Measurements from ENCODE around the gene PLA2G4B.

The PLA2G4B gene

DNA sequence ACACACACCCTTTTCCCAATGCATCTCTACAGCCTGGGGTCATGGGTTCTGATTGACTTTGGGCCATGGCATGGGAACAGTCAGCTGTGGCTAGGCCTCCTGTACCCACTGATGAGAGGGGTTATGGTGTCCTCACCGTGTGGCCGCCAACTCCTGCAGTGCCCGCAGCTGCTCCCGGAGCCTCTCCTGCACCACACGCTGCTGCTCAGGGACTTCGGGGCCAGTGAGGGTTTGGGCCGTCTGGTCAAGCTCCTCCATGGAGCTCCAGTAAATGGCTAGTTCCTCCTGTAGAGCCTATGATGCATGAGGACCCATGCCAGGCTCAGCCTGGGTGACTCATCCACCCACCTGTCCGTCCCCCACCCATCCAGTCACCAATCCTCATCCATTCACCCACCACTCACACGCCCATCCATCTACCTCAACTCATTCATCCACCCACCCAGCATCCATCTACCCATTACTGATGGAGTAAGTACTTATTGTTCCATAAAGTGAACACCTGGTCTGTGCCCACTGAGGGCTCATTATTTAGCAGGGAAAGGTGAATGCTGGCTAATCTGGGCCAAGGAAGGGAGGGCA, 33.6 kb downstream of the PLA2G4B start:
- no peak for DNase-seq

DNA sequence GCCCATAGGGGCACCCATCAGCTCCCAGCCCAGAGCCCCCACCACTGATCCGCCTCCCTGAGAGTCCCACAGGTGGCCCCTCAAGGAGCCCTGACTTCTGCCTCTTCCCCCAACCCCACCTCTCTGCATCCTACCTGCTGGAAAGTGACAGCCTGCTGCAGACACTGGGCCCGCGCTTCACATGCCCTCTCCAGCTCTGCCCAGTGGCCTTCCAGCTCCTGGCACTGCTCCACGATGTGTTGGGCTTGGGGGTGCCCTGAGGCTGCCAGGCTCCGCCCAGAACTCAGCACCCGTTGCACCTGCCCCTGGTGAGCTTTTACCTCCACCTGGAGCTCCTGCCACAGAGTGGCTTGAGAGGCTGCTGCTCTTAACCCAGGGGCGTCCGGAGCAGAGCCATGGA, 35.1 kb downstream of the PLA2G4B start:
- no peak for DNase-seq

DNA sequence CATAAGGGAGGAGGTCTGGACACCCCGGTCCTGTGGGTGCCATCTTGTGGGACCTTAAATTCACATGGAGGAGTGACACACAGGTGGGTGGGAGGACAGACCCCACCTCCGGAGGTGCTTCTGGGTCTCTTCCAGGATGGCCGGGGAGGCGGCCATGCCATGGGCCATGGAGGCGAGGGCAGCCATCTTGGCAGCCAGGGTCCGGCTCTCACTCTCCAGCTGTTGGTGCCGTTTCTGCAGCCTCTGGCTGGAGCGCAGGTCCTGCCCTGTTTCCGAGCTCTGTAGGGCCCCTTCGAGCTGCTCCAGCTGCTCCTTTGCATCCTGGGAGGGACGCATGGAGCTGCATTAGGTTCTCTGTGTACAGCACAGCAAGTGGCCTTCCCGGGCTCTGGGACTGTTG, 36.1 kb downstream of the PLA2G4B start:
- DNase-seq, result no peak

DNA sequence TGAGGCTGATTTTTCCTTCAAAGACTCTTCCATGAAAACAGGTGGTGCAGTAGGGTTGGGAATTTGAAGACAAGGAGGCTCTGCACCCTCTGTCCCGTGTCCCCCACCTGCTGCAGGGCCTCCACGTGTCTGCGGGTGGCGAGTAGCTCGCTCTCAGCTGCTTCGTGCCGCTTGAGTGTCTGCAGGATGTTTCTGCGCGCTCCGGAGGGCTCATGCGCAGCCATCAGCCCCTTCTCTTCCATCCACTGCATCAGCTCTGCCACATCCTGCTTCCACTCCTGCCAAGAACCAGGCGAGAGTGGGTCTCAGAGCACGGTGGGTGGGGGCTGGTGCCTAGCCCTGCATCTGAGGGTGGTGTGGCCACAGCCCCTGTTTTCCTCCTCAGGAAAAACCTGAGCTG, 37.4 kb downstream of the PLA2G4B start:
- no peak for DNase-seq

DNA sequence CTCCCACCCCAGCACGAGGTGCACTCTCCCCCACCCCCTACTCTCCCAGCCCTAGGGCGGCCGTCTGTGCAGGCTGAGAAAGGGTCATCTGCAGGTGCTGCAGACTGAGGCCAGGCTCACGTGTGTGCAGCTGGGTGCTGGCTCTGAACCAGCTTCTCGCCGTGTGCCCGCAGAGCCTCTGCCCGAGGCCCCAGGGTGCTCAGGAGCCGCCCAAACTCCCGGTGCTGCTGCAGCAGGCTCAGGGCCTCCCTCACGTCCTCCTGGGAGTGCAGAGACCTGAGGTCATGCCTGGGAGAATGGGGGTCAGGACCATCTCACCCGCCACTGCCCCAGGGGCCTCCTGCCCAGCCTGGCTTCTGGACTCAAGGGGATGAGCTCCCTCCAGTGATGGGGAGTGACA, 38.0 kb downstream of the PLA2G4B start:
- no peak for DNase-seq

DNA sequence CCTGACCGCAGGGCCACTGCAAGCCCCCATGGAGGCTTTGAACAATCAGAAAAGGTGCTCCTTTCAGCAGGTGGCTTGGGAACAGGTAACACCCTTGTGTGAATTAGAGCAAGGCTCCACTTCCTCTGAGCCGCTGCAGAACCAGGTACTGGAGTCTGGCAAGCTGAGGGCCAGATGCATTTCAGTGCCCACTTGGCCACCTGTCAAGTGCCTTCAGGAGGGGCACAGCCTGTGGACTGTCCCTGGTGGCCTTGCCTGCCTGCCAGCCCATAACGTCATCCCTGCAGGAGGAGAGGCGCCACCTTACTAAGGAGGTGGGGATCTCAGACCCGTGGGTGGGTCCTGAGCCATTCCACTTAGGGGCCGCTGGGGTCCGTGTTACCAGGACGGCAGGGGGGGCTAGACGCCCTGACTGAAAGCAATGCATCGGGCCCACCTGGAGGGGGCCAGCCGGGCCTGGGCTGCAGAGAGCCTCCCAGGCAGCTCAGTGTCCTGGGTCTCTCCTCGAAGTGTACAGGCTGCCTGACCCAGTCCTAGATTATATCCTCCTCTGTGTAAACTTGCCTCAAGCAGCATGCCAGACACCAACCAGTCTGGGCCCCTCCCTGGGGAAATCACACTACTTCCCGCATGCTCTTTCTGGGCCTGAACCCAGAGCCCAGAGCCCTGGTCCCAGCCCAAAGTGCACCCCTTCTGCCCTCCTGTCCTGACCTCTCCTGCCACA, 39.1 kb downstream of the PLA2G4B start:
- no peak for DNase-seq

DNA sequence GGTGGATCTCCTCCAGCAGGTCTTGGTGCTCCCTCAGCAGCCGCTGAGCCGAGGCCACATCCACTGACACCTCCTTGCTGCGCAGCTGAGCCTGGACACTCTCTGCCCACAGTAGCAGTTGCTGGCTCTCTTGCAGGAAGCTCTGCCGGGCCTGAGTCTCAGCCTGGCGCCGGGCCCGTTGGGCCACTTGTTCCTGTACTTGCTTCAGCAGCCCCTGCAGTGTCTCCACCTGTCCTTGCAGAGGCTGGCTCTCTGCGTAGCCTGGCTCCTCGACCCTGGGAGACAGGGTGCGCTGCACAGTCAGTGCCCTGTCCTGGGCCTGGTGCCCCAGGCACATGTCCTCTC, 39.7 kb downstream of the PLA2G4B start:
- no peak for DNase-seq

DNA sequence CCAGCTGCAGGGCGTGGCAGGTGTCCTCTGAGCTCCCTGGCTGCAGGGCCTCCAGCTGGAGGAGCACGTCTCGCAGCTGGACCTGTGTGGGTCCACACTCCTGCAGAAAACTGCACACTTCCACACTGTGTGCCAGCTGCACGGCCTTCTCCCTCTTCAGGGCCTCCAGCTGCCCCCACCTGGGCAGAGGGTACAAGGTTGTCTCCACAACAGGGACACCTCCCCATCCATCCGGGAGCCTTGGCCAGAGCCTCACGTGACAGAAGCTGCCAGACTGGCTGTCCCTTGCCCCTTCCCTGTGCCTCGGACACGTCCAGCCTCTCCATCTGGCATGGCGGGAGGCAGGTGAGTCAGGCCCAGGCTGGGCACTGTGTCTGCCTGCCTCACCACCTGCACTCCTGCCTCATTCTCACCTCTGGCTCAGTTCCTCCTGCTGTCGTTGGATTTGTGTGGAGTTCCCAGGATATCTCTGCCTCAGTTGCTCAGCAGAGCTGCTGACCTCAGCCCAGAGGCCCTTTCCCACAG, 40.7 kb downstream of the PLA2G4B start:
- no peak for DNase-seq

DNA sequence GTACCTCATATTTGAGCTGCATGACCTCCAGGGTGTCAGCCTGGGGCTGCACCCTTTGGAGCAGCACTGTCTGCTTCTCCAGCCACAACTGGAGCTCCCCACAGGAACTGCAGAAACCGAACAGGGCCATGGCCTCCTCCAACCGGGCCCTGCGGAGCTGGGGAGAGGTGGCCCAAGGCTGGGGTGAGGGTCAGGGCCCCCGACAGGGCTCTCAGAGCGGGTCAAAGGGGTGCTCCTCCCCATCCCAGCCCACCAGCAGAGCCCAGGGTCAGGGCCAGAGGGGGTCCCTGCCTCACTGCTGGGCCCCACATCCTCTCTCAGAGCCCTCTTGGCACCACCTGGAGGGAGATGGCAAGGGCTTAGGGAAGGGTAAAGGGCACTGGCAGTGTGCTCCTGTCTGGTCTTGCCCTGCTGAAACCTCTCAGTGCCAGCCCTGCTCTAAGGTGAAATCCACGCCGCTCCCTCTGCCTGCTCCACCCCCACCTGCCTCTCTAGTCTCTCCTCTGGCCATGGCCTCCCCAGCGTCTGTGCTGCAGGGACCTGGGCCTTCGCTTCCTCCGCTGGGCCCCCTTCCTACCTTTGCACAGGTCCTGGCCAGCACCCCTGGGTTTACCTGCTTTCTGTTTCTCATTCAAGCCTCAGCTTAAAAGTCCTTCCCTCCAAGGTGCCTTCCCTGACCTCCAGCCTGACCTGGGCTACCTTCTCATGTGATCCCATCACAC, 41.7 kb downstream of the PLA2G4B start:
- DNase-seq, result no peak

DNA sequence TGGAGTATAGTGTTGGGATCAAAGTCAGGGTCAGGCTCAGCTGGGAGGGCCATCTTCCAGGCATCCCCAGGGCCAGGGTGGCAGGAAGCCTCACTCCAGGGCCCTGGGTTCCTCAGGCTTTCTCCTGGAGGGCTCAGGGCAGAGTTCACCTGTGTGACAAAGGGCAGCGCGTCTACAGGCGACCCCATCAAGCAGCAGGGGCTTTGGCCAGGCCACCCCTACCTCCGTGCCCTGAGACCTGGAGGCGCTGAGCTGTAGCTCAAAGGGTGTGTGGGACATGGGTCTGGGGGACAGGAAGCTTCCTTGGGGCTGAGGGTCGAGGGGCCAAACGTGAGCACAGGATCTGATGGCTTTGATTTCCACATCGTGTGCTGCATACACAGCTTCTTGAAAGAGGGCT, 42.4 kb downstream of the PLA2G4B start:
- DNase-seq, result no peak

DNA sequence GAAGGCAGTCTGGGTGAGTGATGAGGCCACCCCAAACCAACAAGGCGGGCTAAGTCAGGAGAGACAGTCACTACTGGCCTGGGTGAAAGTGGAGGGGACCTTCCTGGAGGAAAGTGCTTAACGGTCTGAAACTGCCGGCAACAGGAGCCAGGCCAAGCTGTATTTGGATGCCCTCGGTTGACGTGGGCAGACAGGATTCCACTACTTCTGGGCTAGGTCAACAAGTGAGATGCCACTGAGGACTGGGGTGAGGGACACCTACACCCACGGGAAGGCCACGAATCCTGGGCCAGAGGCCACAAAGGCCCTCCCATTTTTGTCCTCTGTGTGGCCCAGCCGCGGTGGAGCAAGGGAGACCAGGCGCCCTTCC, 42.9 kb downstream of the PLA2G4B start:
- no peak for DNase-seq

DNA sequence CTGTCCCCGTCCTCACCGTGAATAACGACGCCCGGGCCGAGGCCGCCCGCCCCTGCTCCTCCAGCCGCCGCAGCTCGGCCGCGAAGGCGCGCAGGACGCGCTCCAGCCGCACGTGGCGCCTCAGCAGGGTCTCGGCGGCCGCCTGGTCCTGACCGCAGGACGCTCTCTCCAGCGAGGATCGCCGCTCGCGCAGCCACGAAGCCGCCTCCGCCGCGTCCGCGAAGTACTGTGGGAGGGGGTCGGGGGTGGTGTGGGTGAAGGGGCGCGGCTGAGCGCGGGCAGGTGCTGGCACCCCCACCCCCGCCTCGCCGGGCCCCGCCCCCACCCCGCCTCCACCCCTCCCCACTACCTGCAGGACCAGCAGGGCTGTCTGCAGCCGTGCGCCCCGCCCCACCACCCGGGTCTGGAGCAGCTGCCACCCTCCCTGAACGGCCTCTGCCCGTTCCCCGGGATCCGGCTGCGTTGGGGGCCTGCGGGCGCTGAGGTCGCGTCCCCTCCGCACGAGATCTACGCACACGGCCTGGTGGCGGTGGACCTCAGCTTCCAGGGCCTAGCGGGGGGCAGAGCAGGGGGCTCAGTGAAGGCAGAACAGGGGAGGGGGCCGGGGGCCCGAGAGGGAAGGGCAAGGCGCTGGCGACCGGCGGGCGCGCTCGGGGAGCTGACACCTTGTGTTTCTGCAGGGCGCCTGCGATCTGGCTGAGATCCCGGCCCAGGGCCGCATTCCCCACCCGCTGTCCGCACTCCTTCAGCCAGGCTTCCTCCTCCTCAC, 43.5 kb downstream of the PLA2G4B start:
- no peak for DNase-seq

DNA sequence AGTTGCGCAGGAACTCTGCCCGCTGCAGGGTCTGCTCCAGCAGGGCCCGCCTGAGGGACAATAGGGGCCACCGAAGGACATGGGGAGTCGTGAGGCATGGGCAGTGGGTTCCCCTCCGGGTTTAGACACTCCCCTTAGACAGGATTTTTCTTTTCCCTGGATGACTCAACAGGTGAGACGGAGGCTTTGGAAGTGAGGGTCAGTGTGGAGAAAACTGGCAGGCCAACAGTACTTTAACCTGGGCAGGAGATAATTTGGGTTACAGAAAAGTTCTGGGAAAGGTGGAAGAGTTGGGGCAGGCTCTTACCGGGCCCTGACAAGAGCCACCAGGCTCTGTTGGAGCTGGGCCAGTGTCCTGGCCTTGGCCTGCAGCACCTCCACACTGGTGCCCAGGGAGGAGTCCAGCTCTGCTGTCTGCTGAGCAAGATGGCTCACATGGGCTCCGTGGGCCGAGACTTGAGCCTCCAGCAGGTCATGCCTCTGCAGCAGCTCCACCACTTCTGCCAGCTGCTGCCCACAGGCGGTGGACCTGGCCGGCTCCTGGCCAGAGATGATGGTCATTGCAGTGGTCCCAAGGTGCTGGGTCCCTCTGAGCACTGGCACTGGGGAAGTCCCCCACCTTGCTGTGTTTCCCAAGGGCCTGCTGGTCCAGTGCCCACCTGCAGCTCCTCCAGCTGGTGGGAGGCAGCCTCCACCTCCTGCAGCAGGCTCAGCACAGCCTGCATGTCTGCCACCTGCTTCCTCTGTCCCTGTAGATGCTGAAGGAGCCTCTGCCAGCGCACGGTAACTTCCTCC, 44.2 kb downstream of the PLA2G4B start:
- DNase-seq, result no peak

DNA sequence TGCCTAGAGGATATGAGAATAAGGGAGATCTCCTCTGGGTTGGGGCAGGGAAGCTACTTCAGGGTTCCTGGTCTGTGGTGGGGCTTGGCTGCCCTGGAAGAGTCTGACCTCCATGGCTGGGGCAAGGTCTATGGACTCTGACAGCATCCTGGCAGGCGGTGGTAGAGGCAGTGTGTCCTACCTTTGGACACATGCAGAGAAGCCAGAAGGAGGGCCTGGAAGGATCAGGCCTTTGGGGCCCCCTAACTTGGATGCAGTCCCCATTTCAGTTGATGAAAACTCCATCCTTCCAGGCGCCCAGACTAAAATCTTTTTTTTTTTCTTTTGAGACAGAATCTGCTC, 44.8 kb downstream of the PLA2G4B start:
- no peak for DNase-seq

DNA sequence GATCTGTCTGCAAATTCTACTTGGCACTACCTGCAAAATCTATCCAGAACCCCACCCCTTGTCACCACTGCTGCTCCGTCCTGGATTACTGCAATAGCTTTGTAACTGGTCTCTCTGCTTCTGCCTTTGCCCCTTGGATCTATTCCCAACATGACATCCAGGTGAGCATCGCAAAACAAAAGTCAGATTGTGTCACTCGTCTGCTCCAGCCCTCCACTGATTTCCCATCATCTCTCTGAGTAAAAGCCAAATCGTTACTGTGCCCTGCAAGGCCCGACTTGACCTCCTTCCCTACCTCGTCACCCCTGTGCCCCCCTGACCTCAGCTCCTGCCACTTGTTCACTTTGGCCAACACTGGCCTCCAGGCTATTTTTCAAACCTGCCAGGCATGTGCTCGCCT, 45.8 kb downstream of the PLA2G4B start:
- no peak for DNase-seq

DNA sequence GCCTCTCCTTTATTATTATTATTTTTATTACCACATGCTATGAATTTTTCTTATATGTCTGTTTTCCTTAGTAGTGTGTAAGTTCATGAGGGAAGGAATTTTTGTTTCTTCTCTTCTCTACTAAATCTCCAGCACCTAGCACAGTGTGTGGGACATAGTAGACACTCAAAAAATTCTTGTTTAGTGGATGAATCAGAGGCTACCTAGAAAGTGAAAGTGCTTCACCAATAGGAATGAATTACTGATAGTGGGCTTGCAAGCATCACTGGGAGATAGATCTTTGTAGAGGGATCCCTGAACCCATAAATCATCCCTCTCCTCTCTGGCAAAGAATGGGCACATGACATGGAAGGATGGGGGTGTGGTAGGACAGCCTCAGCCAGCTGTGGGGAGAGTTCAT, 46.7 kb downstream of the PLA2G4B start:
- no peak for DNase-seq

DNA sequence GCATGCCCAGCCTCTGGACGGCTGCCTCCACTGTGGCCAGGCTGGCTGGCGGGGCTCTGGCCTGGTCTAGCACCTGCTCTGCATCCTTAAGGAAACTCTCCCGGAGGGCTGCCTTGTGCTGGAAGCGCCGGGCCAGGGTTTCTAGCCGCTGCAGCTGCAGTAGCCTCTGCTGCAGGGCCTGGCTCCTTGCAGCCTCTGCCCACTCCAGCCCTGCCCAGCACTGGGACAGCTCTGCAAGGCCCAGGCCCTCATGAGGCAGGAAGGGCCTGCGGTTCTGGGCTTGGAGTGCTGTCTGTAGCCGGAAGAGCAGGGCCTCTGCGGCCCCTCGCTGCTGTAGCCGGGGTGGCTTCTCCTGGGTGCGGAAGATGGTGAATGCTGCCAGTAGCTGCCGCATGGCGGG, 47.2 kb downstream of the PLA2G4B start:
- DNase-seq, result no peak

DNA sequence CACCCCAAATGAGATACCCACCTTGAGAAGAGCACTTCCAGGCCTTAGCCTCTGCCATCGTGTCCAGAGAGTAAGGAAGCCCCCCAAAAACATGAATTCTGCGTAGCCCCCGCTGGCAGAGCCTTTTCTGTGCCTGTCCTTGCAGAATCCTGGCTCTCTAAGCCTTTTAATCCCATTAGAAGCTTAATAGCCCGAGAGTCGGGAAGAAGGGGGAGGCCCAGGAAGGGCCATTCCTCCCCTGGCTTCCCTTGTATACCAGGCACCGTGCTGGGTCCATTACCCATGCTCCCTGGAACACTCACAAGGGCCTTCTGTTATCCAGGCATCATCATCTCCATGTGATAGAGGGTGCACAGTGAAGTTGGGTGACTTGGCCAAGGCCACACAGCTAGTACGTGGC, 48.1 kb downstream of the PLA2G4B start:
- DNase-seq, result no peak

DNA sequence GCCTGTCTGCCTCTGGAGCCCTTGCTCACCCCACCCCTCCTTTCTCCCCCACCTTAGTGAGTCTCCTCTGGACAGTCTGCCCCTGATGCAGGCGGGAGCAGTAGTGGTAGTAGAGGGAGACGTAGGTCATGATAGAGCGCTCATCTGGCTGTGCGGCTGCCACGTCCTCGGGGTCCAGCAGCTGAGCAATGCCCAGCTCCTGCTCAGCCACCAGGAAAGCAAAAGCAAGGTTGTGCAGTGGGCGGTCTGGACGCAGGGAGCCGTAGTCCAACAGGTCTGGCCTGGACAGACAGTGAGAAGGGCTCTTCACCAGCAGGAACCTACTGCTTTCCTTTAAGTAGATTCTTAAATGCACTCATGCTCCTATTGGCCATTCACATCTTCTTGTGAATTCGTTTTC, 48.5 kb downstream of the PLA2G4B start:
- no peak for DNase-seq

DNA sequence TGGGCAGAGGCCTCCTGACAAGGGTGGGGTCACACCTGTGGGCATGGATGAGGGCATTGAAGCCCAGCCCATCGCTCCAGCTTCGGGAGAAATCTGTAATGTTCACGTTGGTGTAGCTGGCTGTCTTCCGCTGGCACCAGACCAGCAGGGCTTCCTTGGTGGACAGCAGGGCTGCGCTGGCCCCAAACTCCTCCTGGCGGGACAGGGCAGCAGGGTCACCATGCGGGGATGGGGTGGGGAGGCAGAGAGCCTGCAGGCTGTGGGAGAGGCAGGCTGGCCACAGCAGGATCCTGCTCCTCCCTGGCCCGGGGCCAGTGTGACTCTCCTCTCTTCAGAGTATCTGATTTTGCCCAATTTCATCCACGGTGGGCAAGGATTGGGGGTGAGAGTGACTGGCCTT, 49.2 kb downstream of the PLA2G4B start:
- DNase-seq, result no peak

DNA sequence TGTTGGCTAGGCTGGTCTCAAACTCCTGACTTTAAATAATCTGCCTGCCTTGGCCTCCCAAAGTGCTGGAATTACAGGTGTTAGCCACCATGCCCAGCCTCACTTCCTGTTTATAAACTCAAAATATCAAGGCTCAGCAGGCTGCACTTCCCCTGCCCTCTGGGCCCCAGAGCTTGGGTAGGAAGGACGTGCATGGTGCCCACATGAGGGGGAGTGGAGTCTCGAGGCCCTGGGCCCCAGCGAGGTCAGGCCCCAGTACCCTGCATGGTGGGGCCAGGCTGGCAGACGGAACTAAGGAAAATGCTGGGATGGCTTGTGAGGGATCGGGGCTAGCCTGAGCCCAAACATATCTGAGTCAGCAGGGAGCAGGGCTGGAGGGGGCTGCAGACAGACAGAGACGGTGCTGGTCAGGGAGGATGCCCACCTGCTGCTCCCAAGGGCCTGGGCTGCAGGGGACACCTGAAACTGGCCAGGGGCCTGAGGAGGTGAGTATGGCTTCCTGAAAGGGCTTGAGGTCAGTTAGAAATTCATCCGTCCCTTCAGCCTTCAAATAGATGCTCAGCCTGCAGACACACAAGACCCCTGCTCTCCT, 50.1 kb downstream of the PLA2G4B start:
- no peak for DNase-seq

DNA sequence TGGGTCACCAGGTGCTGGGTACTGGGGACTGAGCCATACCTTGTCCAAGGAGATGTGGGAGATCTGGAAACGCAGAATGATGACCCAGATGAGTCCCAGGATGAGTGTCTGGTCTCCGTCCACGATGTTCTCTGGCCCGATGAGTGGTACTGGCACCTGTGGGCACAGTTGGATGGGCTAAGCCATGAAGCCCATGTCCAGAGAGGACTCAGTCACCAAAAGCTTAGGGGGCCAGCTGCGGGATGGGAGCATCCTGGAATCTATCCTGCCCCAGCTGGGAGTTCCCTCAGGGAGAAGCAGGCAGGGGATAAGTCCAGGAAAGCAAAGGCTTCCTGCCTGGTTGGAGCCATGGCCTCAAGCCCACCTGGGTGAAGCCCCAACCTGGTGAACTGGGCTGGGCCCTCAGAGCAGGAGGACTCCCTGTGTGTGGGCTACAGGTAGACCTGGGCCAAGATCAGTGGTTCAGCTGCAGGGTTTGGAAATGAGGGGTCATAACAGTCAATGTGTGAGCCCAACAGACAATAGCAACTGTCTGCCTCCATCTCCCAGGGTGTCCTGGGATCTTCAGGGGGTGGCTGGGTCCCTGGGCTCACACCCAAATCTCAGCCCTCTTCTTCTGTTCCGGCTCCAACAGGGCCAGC, 51.5 kb downstream of the PLA2G4B start:
- DNase-seq, result no peak

All from eye (tissue), 1 donor.